ENCODE measurements around the gene ICAM1.
"Not testable (repeated sequence)": the region's sequence is repeated elsewhere in the genome, so short reads cannot be mapped to it uniquely, and the experiment has no call there.

DNA sequence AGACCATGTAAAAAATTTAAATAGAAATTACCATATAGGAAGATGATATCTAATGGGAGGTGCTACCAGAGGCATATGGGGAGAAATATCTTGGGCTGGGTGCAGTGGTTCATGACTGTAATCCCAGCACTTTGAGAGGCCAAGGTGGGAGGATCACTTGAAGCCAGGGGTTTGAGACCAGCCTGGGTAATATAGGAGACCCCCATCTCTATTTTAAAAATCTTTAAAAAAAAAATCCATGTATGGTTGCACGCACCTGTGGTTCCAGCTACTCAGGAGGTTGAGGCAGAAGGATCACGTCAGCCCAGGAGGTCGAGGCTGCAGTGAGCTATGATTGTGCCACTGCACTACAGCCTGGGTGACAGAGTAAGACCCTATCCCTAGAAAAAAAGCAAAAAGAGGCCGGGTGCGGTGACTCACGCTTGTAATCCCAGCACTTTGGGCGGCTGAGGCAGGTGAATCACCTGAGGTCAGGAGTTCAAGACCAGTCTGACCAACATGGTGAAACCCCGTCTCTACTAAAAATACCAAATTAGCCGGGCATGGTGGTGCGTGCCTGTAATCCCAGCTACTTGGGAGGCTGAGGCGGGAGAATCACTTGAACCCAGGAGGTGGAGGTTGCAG, 29.0 kb upstream of the ICAM1 start:
- TF ChIP-seq, protein P1, sequence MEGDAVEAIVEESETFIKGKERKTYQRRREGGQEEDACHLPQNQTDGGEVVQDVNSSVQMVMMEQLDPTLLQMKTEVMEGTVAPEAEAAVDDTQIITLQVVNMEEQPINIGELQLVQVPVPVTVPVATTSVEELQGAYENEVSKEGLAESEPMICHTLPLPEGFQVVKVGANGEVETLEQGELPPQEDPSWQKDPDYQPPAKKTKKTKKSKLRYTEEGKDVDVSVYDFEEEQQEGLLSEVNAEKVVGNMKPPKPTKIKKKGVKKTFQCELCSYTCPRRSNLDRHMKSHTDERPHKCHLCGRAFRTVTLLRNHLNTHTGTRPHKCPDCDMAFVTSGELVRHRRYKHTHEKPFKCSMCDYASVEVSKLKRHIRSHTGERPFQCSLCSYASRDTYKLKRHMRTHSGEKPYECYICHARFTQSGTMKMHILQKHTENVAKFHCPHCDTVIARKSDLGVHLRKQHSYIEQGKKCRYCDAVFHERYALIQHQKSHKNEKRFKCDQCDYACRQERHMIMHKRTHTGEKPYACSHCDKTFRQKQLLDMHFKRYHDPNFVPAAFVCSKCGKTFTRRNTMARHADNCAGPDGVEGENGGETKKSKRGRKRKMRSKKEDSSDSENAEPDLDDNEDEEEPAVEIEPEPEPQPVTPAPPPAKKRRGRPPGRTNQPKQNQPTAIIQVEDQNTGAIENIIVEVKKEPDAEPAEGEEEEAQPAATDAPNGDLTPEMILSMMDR (IDR thresholded peaks at IDR 0.05): not testable (repeated sequence)
- not testable (repeated sequence) for TF ChIP-seq EZH2phosphoT487 (IDR thresholded peaks at IDR 0.05)

Measured in neural progenitor cell (in vitro differentiated cells).